Vagina (tissue), 2 donors: ENCODE data around the gene RNF7. TPM values are rescaled to one million over a fixed set of nuclear protein-coding genes. Genes with fewer than 3 reads are reported as not detected.

ENCODE experiments used
- DNase-seq, 2 donors: peaks; one replicate each; pipeline ENCODE4 v3.0.0-alpha.2; 2017; ENCODE audit errors: extremely low spot score in 2 of 2
- H3K27ac ChIP-seq: fragments of 200-600 bp; sonication (generic); one replicate; pipeline ENCODE4 v1.5.1; 2019
- H3K27me3 ChIP-seq: fragments of 200-600 bp; sonication (generic); one replicate; pipeline ENCODE4 v1.5.1; 2019
- H3K36me3 ChIP-seq, 2 donors: fragments of 200-600 bp; sonication (generic); one replicate each; pipeline ENCODE4 v1.5.1; 2017 to 2019
- H3K4me1 ChIP-seq: fragments of 200-600 bp; sonication (generic); one replicate; pipeline ENCODE4 v1.5.1; 2019
- H3K4me3 ChIP-seq, 2 donors: fragments of 200-600 bp; sonication (generic); 1 replicate in 1 of 2; 2 replicates in 1 of 2; pipeline ENCODE4 v1.5.1; 2016 to 2019
- H3K9me3 ChIP-seq: fragments of 200-600 bp; sonication (generic); one replicate; pipeline ENCODE4 v1.5.1; 2019
- POLR2A ChIP-seq, 2 donors: fragments of 450-650 bp; IDR thresholded peaks; one replicate each; pipeline ENCODE4 v1.6.1; 2017; ENCODE audit warnings: antibody characterized with exemption in 2 of 2, mild to moderate bottlenecking in 2 of 2, moderate library complexity in 2 of 2
- POLR2AphosphoS5 ChIP-seq, 2 donors: sonication (generic); formaldehyde crosslinking; IDR thresholded peaks; one replicate each; pipeline ENCODE4 v1.9.0; 2017; ENCODE audit warnings: antibody characterized with exemption in 2 of 2, mild to moderate bottlenecking in 2 of 2, low read depth in 1 of 2; ENCODE audit not compliant: insufficient read depth in 1 of 2
- intact Hi-C: fragments of 100-400 bp; cut with DNase I; formaldehyde crosslinking; loops from one replicate; pipeline ENCODE4 v1.15.1; 2023
- total RNA-seq: library from RNA; depleted of rRNA; stranded (reverse); fragments of >200 nt; gene quantifications from one replicate; pipeline ENCODE4 v1.2.3, GENCODE V29; 2016
- TF ChIP-seq, protein P1 (sequence below), 3 experiments: fragments of 450-650 bp in 2 of 3; fragments of 200-600 bp in 1 of 3; sonication (generic) in 1 of 3; IDR thresholded peaks; one replicate each; pipeline ENCODE4 v1.5.1; 2017 to 2019; ENCODE audit warnings: antibody characterized with exemption in 3 of 3, mild to moderate bottlenecking in 2 of 3, moderate library complexity in 2 of 3

Gene RNF7
- total RNA-seq, 1 donor from 2014 or later = 57.0 TPM

DNA sequence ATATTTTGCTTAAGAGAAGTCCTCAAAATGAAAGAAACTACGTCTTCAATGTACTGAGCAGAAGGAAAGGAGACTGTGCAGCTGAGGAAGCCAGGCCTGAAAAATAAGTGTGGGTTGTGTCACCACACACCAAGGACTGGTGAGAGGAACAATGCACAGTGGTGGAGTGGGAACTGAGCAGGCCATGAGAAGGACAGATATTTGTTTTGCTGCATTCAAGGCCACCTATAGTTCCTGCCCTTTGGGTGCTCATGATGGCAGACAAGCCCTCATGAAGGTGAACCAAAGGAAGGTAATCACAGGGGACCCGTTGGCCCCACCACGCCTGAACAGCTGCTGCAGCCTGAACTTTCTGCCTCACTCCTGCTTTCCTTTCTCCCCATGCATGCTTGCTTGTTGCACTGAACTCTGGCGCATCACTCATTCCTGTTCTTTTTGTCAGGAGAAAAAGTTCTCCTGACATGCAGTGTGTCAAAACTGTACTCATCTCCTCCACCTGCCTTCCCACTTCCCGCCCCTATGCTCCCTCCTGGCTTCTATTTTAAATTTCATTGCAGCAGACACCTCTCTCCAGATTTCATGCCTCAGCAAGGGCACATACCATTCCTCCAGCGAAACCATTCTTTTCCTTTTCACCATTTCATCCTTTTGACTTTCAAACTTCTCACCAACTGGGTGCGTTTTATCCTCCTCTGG, 2.2 kb upstream of the RNF7 start:
- Histone ChIP-seq H3K27me3 (no peaks in the 10 kb centered on the region), H3K4me1 (peaks cover 17% of the 10 kb centered on the region), H3K4me3 (no peak overlapping the region), H3K9me3 (no peaks in the 10 kb centered on the region), H3K27ac (no peak overlapping the region), H3K36me3 (no peaks in the 10 kb centered on the region)
- TF ChIP-seq, protein P1, sequence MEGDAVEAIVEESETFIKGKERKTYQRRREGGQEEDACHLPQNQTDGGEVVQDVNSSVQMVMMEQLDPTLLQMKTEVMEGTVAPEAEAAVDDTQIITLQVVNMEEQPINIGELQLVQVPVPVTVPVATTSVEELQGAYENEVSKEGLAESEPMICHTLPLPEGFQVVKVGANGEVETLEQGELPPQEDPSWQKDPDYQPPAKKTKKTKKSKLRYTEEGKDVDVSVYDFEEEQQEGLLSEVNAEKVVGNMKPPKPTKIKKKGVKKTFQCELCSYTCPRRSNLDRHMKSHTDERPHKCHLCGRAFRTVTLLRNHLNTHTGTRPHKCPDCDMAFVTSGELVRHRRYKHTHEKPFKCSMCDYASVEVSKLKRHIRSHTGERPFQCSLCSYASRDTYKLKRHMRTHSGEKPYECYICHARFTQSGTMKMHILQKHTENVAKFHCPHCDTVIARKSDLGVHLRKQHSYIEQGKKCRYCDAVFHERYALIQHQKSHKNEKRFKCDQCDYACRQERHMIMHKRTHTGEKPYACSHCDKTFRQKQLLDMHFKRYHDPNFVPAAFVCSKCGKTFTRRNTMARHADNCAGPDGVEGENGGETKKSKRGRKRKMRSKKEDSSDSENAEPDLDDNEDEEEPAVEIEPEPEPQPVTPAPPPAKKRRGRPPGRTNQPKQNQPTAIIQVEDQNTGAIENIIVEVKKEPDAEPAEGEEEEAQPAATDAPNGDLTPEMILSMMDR (IDR thresholded peaks at IDR 0.05) = no peak
- no peak for TF ChIP-seq POLR2A (IDR thresholded peaks at IDR 0.05)
- TF ChIP-seq POLR2AphosphoS5 (IDR thresholded peaks at IDR 0.05; ENCODE audit: insufficient read depth in 1 of 2, low read depth in 1 of 2) = no peak
- intact Hi-C loops = no loop called here
- no peak for DNase-seq

- no peak for DNase-seq
- no peaks in the 10 kb centered on the region for H3K36me3 ChIP-seq
- H3K27ac ChIP-seq = no peak overlapping the region
- H3K4me3 ChIP-seq = no peak overlapping the region
- intact Hi-C loops = no loop called here
- H3K4me1 ChIP-seq = peaks cover 28% of the 10 kb centered on the region
- no peaks in the 10 kb centered on the region for H3K9me3 ChIP-seq
- TF ChIP-seq POLR2AphosphoS5 (IDR thresholded peaks at IDR 0.05; ENCODE audit: insufficient read depth in 1 of 2, low read depth in 1 of 2) (no peak), POLR2A (IDR thresholded peaks at IDR 0.05) (no peak)
- TF ChIP-seq, protein P1 (IDR thresholded peaks at IDR 0.05) = no peak
- H3K27me3 ChIP-seq = no peaks in the 10 kb centered on the region
These were observed 1.0 kb upstream of the RNF7 start for GRCh38 chr3:141737093-141737492.

- no peaks in the 10 kb centered on the region for H3K9me3 ChIP-seq
- H3K4me1 ChIP-seq = peaks cover 31% of the 10 kb centered on the region
- intact Hi-C loops = loop anchor here (2.0 kb wide), 1 partner anchor 139 kb away; the partner anchor contains the start of gene ATP1B3
- H3K27ac ChIP-seq = peak overlapping the region; percentile 97
- H3K4me3 ChIP-seq = peak overlapping the region; percentile 71 to 96
- TF ChIP-seq, protein P1 (IDR thresholded peaks at IDR 0.05) = no peak
- TF ChIP-seq POLR2AphosphoS5 (IDR thresholded peaks at IDR 0.05; ENCODE audit: insufficient read depth in 1 of 2, low read depth in 1 of 2) = no peak
- TF ChIP-seq POLR2A (IDR thresholded peaks at IDR 0.05) = no peak
- H3K27me3 ChIP-seq = no peaks in the 10 kb centered on the region
- no peak for DNase-seq
- no peaks in the 10 kb centered on the region for H3K36me3 ChIP-seq
These were observed 448 bp upstream of the RNF7 start for GRCh38 chr3:141737678-141738021.

DNA sequence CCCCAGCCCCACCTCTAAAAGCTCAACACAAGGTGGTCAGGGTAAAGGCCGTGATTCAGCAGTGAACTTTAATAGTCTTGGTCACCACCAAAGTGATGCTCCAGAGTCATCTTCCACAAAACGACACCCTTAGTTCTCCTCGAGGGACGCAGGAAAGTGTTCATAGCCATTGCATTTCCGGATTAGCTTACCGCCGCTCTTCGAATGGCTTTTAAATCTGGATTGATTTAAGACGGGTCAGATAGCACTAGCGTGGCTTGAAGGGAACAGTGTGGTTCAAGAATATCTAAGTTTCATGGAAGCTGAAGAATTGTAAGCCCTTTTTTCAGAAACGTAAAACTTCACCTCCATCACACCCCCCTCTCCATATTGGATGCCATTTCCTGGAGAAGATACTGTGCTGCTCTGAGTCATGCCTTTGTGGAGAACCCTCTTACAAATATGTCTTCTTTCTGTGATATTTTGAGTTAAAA, 829 bp downstream of the RNF7 start:
- Histone ChIP-seq H3K27ac (peak overlapping the region; percentile 97), H3K27me3 (no peaks in the 10 kb centered on the region), H3K4me1 (peaks cover 40% of the 10 kb centered on the region), H3K36me3 (no peaks in the 10 kb centered on the region), H3K4me3 (peak overlapping the region; percentile 71 to 96), H3K9me3 (no peaks in the 10 kb centered on the region)
- intact Hi-C loops = loop anchor here (2.0 kb wide), 1 partner anchor 138 kb away; the partner anchor contains the start of gene ATP1B3
- TF ChIP-seq, protein P1 (IDR thresholded peaks at IDR 0.05) = no peak
- TF ChIP-seq POLR2AphosphoS5 (IDR thresholded peaks at IDR 0.05; ENCODE audit: insufficient read depth in 1 of 2, low read depth in 1 of 2) = peak in 1 of 2 donors; percentile 41
- TF ChIP-seq POLR2A (IDR thresholded peaks at IDR 0.05) = no peak
- DNase-seq = no peak

DNA sequence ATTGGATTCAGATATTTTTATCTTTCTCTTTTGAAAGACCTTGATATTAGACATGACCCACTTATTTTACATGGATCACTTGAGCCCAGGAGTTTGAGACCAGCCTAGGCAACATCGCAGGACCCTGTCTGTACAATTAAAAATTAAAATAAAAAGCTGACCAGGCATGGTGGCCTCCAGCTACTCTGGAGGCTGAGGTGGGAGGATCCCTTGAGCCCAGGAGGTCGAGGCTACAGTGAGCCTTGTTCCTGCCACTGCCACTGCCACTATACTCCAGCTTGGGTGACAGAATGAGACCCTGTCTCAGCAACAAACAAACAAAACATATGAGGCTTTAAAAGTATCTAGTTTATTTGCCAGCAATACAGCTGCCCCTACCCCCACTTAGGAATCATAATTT, 1.6 kb downstream of the RNF7 start:
- intact Hi-C loops = loop anchor here (2.0 kb wide), 1 partner anchor 137 kb away; the partner anchor contains the start of gene ATP1B3
- DNase-seq = no peak
- H3K9me3 ChIP-seq = no peaks in the 10 kb centered on the region
- H3K4me1 ChIP-seq = peaks cover 40% of the 10 kb centered on the region
- peak overlapping the region; percentile 71 to 96 for H3K4me3 ChIP-seq
- TF ChIP-seq POLR2A (IDR thresholded peaks at IDR 0.05) (no peak), POLR2AphosphoS5 (IDR thresholded peaks at IDR 0.05; ENCODE audit: insufficient read depth in 1 of 2, low read depth in 1 of 2) (no peak)
- TF ChIP-seq, protein P1 (IDR thresholded peaks at IDR 0.05) = no peak
- H3K27me3 ChIP-seq = no peaks in the 10 kb centered on the region
- H3K36me3 ChIP-seq = no peaks in the 10 kb centered on the region
- peak overlapping the region; percentile 97 for H3K27ac ChIP-seq
